GM04503 (cell line): ENCODE data around the gene VTCN1.
"Not testable (repeated sequence)": the region's sequence is repeated elsewhere in the genome, so short reads cannot be mapped to it uniquely, and the experiment has no call there.

Experiments used
- DNase-seq: peaks from one replicate; pipeline ENCODE4 v3.0.0-alpha.2; 2012; ENCODE audit warnings: low read depth

Gene VTCN1

DNA sequence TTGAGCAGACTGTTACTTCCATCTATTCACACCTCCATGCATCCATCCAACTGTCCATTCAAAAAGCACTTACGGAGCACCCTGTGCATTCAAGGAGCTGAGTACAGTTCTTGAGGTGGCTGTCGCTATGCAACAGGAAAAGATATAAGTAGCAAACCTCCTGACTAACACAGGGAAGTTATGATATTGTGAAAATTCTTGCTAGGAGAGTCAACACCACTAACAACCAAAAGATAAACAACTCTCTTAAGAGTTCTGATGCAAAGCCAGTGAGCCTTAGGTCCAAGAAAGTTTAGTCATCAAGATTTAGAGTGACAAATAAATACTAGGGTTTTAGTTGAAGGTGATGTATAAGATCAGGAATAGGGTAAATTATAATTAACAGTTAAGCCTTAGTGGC is 44.7 kb downstream of the VTCN1 start:
- peak; percentile 74 for DNase-seq

DNA sequence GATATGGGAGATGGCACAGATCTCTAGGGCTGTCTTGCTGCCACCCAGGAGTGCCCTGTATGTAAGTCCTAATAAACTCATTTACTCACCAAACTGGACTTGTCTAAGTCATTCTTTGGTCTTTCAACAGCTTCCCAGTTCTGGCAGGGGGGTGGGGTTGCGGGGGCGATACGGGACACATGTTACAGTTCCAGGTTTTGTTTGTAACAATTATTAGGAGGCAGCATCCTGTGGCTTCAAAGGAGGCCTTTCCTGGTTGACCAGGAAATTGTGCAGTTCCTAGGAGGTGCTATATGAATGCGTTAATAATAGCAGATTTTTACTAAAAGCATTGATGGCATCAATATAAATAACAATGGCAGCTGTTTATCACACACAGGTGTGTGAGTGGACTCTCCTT is 46.5 kb downstream of the VTCN1 start:
- DNase-seq, result no peak

DNA sequence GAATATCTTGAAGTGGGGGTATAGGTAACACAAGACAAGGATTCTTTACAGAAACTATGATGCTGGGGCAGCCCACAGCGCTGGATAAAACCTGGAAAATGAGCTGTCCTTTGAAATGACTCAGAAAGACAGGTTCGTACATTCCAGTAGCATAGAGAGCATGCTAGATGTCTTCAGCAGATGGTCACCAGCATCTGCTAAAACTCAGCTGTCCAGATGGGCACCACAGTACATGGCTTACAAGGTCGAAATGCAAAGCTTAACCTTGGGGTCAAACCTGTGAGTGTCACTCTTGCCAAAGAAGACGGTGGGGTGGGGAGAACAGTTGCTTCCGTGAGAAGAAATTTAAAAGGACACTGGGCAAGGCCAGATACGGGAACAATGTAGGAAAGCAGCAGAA is 47.9 kb downstream of the VTCN1 start:
- no peak for DNase-seq

DNA sequence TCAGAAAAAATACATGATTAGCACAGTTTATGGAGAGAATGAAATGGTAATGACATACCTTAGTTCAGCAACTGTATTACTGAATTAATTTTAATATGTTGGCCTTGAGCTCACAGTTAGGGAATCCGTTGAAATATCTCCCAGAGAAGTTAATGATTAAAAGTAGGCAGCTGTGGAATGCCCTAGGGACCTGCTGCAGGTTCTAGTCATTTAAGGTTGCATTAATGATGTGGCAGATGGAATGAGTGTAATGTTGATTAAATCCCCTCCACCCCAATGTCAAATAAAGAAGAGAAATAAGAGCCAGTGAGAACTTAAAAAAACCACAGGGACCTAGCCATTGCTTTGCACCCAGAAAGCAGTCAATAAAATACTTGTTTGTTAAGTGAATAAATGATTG is 48.8 kb downstream of the VTCN1 start:
- DNase-seq, result no peak

DNA sequence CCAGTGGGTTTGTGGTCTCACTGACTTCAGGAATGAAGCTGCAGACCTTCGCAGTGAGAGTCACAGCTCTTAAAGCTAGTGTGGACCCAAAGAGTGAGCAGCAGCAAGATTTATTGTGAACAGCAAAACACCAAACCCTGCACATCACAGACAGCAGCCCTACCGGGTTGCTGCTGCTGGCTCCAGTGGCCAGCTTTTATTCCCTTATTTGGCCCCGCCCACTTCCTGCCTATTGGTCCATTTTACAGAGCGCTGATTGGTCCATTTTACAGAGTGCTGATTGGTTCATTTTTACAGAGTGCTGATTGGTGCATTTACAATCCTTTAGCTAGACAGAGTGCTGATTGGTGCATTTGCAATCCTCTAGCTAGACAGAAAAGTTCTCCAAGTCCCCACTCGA is 59.4 kb downstream of the VTCN1 start:
- DNase-seq, result not testable (repeated sequence)

DNA sequence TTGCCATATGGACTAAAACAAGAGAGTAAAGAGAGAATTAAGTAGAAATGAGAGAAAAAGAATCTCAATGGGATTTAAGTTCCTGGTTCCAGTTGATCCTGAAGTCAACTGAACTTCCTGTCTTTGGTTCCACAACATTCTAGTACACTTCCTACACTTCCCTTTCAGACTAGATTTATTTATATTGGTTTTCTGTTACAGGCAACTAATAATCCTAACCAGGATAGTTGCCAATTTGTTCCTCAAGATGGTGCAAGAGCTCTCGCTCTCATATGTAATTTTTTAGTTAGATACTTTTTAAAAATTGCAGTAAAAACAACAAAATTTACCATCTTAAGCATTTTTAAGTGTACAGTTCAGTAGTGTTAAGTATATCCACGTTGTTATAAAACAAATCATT is 60.4 kb downstream of the VTCN1 start:
- DNase-seq, result no peak

DNA sequence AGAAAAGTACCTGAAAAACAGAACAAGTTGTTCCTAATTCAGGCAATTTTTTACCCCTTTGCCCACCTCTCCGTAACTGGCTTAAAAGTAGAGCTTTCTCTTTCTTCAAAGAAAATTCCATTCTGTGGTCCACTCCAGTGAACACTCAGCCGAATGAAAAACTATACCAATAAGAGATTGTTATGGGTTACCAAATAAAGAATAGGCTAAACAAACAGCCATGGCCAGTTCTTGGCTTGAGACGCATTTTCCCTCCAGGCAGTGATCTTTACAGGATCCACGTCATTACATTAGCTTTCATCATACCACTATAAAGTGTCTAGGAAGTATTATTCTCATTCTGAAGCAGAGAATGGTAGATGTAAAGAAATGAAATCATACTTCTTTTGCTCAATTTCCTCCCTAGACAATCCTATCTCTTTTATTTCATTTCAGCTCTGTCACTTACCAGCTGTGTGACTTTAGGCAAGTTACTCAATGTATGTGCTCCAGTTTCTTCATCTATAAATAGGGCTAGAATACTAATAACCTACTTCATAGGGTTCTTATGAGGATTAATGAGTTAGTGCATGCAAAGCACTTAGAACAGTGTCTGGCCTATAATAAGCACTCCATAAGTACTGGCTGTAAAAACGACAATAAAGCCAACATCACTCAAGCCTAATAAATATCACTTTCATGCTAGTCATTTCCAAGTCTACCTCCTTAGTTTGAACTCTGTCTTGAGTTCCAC is 62.7 kb downstream of the VTCN1 start:
- no peak for DNase-seq

DNA sequence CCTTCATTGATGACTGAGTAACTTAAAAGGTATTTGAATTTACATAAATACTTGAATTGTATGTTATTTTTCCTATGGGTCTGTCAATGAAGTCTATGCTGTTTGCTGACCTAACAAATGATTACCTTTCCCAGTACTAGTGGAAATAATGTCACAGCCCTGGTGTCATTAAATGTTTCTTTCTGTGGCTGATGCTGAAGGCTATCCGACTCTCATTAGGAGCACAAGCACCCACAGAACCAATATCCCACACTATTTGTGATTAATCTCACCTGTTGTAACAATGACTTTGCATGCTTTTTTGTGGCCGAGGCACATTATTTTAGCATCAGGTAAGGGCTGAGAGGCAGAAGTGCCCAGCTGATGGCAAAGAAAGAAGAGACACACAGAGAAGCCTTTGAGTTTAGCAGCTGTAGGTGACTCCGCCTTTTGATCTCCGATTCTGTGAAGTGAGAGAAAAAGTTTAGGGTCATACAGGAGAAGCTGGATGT is 63.3 kb downstream of the VTCN1 start:
- DNase-seq, result no peak

DNA sequence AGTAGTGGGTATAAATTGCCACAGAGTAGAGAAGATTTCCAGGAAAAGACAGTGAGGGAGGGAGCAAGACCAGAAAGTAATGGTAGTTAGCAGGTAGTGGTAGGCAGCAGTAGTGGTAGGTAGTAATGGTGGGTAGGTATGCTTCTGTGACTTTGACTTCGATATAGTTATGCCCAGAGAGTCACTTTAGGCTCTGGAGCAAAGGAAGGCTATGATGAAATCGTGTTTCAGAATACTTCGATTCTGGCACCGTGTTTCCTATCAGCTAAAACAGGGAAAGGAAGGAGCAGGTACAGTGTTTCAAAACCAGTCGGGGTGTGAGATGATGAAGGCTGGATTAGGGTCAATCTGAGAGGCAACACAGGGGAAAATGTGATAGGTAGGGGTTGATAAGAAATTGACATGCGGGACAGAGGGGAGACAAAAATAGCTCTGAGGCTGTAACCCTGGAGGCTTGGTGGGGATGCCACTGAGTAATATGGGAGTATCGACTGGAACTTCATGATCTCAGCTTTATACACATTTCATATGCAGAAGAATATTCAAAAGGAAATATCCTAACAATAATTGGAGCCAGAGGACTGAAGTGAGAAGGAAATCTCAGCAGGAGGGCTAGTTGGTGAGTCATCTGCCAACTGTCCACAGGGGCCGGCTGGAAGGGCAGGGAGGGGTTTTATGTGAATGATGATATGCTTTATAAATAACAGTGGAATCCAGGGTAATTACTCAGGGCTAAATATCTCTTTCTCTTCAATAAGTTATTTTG is 64.0 kb downstream of the VTCN1 start:
- peak; percentile 75 for DNase-seq

DNA sequence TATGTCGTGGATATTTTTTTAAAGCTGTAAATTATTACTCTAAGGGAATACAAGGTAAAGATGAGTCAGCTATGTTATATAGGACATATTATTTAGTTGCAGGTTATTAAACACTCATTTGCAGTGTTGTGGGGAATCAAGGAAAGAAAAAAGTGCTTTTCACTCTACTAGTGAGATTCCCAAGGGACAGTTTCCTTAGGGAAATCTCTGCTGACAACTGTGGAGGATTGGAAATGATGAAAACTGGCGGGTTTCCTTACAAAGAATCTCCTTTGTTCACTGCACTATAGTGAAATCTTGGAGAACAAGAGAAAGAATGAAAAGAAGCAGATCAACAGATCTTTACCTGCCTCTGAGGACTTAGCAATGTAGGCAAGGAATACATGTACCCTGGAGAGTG is 64.7 kb downstream of the VTCN1 start:
- no peak for DNase-seq

DNA sequence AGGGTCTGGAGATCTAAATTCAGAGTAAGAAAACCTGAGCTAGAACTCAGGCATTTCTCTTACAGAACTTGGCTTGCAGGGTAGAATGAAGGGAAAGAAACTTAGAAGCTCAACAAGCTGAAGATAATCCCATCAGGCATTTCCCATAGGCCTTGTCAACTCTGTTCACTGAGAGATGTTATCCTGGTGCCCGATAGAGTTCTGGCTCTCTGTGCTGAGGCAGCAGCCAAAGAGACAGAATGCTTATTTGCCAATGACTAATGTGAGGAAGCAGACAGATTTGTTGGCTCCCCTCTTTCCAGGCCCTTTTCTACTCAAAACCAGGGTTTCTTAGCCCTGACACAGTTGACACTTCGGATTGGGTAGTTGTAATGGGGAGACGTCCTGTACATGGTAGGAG is 66.9 kb downstream of the VTCN1 start:
- no peak for DNase-seq

DNA sequence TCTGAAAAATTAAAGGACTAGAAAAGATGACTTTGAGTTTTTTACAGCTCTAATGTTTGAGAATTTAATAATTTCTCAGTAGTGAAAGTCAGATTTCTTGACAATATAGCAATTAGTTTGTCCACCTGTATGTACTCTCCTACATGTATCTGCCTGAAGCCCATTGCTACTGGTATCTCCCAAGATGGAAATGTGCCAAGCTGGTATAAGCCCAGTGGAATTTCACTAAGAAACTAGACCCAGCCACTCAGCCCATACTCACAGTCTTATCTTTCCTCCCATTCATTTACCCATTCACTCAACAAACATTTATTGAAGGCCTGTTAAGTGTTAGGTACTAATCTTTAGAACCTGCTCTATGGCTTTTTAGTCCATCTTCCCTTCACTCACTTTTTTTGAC is 67.6 kb downstream of the VTCN1 start:
- DNase-seq, result no peak

DNA sequence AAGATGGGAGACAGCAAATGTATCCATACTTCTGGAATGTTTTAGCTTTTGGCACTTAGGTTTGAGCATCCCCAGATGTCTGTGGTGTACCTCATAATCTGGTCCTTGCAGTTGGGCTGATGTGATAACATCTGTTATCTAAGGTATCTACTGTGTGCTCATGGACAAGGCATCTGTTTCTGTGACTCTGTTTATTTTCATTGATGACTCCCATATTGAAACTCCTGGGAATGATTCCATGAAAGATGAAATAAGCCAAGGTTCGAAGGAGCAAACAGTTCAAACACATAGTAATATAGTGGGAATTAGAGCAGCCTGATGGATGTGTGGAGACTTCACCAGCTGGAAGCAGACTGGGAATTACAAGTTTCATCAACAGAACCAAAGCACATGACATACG is 68.5 kb downstream of the VTCN1 start:
- no peak for DNase-seq

DNA sequence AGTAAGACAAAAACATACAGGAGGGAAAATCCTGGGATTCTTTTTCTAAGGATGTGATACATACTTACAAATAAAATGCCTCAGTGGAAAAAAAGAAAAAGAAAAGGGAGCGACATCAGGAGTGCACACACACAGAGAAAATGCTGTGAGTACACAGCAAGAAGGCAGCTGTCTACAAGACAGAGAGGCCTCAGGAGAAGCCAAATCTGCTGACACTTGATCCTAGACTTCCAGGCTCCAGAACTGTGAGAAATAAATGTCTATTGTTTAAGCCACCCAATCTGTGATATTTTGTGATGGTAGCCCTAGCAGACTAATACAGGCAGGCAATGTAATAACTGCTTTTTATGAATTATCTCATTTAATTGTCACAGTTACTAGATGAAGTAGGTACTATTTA is 72.2 kb downstream of the VTCN1 start:
- DNase-seq, result no peak

DNA sequence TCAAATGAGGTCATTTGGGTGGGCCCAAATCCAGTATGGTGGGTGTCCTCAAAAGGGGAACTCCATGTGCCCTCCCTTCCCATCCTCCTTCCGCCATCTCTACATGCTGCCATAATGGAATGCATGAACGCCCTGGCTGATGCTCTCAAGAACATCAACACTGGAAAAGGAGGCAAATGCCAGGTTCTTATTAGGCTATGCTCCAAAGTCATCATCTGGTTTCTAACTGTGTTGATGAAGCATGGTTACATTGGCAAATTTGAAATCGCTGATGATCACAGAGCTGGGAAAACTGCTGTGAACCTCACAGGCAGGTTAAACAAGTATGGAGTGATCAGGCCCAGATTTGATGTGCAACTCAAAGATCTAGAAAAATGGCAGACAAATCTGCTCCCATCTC is 72.6 kb downstream of the VTCN1 start:
- no peak for DNase-seq

DNA sequence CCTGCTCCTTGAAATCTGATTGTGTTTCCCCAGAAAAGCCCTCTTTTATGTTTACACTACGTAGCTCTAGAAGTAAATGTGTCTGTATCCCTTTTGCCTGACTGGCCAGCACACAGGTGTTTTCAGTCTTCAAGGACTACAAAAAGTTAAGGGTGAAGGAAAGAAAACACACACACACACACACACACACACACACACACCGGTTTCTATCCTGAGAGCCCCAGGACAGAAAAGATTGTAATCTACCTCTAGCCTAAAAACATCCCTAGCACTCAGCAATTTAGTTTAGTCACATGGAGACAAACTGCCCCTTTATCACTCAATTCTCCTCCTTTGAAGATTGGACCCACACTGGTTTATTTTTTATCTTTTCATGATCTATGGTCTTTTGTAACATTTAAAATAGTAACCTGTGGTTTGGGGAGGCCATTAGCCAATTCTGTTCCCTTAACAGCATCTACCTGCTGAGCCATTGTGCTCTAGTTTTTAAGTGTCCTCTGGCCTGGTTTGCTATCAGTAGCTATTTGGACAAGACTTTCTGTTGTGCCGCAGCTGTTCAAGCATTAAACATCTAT is 73.4 kb downstream of the VTCN1 start:
- no peak for DNase-seq

DNA sequence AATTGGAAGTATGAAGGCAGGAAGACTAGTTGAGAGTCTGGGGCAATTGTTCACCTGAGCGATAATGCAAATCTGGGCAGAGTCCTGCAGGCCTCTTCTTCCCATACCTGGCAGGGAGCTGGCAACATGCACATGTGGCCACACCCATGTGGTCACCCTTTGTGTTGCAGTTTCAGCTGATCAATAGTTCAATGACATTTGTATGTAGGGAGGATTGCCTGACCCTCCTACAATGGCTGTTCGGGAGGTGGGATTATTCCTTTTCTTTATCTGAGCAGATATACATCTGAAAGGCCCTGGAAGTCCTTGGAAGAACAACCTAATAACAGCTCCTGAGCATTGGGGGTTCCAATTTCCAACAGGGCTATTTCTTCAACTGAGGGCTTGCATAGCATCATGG is 74.0 kb downstream of the VTCN1 start:
- no peak for DNase-seq

DNA sequence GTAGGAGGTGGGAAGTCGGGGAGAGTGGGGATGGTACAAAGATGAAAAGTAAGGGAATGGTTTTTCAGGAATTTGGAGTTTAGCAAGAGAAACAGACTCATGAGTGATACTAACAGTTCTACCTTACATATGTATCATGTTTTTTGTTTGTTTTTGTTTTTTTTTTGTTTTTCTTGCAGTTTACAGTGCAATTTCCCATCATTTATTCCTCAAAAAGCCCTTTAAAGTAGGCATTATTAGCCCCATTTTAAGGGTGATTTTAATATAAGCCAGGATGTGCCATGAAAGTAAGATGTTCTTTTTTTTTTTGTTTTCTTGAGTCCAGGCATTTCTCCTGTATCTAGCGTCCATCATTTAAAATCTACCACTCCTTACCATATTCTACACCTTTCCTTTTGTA is 75.4 kb downstream of the VTCN1 start:
- DNase-seq, result no peak

DNA sequence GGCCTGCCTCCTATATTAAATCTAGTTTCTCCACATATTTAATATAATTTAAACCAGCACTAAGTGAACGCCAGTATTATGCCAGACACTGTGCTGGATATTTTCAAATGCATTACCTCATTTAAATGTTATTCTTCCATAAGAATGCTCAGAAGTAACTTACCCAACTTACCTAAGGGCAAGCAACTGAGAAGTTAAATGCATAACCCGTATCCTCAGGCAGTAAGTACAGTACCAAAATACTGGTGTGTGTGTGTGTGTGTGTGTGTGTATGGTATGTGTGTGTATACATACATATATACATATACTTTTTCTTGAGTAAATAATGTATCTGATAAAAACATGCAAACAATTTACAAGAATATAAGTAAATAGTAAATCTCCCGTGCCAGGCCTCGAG is 80.2 kb downstream of the VTCN1 start:
- no peak for DNase-seq

DNA sequence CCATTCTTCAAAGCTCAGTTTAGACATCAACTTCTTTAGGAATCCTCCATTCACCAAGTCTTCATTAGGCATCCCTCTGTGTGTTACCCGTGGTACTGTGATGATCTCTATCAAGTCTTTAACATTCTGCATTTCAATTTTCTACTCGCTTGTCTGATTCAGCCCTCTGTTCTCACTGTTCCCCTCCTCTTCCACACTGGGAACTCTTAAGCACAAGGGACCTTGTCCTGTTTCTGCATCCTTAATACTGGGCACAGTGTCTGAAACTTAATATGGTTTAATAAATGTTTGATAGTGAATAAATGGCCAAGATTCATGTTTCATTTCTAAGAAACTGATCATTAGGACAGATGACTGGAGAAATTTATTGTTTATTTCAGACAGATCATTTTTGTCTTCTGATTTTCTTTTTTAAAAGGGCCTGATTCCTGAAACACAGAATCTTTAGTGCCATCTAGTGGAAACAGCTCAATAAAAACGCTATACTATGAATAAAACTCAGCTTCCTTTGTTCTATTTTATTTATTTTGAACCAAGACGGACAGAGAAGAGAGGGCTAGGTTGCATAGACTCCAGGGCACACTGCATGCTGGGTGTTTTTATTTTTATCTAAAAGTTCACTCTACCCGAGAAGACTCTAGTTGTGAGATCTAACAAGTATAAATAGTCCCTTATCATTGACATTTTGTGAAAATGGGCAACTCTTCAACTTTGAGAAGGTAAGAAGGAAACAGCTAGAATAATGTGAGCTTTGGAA is 82.2 kb downstream of the VTCN1 start:
- no peak for DNase-seq

DNA sequence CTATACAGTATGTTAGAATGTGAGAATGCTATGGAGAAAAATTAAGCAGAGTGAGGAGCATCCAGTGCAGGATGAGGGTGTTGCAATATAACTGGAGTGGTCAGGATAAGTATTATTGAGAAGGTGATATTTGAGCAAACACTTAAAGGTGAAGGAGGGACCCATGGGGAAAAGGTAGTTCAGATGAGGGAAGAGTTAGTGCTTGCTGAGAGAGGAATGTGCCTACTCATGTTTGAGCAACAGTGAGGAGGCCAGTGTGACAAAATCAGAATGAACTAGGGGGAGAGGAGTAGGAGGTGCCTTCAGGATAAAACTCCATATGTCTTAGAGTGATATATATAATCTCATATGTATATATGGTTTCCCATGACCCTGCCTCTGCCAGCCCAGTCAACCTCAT is 82.9 kb downstream of the VTCN1 start:
- DNase-seq, result no peak

DNA sequence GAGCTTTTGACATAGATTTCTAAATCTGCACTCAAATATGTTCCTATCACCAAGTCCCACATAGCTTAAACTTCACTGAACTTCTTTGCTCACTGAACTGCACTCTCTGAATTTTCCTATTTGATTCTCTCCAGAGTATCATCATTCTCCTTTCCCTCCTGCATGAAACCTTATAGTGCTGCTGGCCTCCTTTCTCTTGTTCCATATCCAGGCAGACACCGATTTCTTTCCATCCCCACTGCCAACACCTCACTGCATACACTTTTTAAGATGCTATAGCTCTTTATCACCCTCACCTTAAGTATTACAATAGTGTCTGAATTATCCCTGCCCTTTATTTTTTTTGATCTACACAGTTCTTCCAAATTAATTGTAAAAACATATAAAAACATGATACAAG is 86.1 kb downstream of the VTCN1 start:
- no peak for DNase-seq

DNA sequence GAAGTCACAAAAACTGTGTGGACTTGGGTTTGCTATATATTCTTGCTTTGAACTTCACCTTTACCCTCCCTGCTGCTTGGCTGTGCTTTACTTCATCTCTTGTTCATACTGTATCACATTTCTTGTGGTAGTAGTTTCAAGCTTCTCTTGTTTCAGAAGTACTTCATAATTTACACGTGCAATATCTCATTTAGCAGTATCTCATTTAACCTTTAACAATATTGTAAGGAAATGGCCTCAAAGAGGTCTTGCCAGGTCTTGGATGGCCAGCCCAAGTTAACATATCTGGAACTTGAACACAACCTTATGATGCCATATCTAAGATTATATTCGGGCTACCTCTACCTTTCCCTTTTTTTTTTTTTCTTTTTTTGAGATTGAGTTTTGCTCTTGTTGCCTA is 87.5 kb downstream of the VTCN1 start:
- no peak for DNase-seq
